Lower leg skin (tissue), 4 donors: Measurements from ENCODE around the gene TSN. TPM values are rescaled to one million over a fixed set of nuclear protein-coding genes. Genes with fewer than 3 reads are reported as not detected.
"Not testable (repeated sequence)": the region's sequence is repeated elsewhere in the genome, so short reads cannot be mapped to it uniquely, and the experiment has no call there.

Experiments used
- DNase-seq, 2 donors: peaks; one replicate each; pipeline ENCODE4 v3.0.0-alpha.2; 2019; ENCODE audit warnings: low spot score in 2 of 2
- H3K4me3 ChIP-seq: fragments of 200-600 bp; sonication (generic); 2 replicates; pipeline ENCODE4 v1.5.1; 2017; ENCODE audit warnings: mild to moderate bottlenecking, low read depth; ENCODE audit not compliant: poor library complexity, severe bottlenecking
- POLR2A ChIP-seq, 2 donors: fragments of 450-650 bp; IDR thresholded peaks; one replicate each; pipeline ENCODE4 v1.6.1; 2016 to 2017; ENCODE audit warnings: antibody characterized with exemption in 2 of 2, mild to moderate bottlenecking in 1 of 2, moderate library complexity in 1 of 2
- WGBS, 2 donors: methylation state at CpG; one replicate each; pipeline ENCODE4 v1.1.5; 2018; 5-methylcytosine and 5-hydroxymethylcytosine counted together
- intact Hi-C: fragments of 100-400 bp; cut with DNase I; formaldehyde crosslinking; loops from one replicate; pipeline ENCODE4 v1.15.0; 2023; ENCODE audit warnings: low total_unique reads
- total RNA-seq, 4 donors: library from RNA; depleted of rRNA; stranded (reverse); fragments of >200 nt; gene quantifications; one replicate each; pipeline ENCODE4 v1.1.0, GENCODE V29; 2016
- TF ChIP-seq, protein P1 (sequence below), 3 donors: fragments of 450-650 bp; IDR thresholded peaks; one replicate each; pipeline ENCODE4 v1.5.1; 2016; ENCODE audit warnings: antibody characterized with exemption in 3 of 3, mild to moderate bottlenecking in 3 of 3, moderate library complexity in 2 of 3

Gene TSN
- total RNA-seq, 4 donors from 2014 or later: 30.7 to 52.4 (median 35.4) TPM

DNA sequence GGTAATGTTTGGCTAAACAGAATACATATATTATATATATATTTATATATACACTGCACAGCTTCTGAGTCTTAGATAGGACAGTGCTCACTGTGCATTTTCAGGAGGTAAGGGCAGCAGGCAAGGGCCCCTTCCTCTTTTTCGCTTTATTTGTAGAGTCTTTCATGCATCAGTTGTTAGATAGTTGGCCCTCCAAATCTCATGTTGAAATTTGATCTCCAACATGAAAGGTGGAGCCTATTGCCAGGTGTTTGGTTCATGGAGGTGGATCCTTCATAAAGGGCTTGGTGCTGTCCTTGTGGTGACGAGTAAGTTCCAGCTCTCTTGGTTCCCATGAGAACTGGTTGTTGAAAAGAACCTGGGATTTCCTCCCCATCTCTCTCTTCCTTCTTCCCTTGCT lies 48.1 kb downstream of the TSN start:
- TF ChIP-seq, protein P1, sequence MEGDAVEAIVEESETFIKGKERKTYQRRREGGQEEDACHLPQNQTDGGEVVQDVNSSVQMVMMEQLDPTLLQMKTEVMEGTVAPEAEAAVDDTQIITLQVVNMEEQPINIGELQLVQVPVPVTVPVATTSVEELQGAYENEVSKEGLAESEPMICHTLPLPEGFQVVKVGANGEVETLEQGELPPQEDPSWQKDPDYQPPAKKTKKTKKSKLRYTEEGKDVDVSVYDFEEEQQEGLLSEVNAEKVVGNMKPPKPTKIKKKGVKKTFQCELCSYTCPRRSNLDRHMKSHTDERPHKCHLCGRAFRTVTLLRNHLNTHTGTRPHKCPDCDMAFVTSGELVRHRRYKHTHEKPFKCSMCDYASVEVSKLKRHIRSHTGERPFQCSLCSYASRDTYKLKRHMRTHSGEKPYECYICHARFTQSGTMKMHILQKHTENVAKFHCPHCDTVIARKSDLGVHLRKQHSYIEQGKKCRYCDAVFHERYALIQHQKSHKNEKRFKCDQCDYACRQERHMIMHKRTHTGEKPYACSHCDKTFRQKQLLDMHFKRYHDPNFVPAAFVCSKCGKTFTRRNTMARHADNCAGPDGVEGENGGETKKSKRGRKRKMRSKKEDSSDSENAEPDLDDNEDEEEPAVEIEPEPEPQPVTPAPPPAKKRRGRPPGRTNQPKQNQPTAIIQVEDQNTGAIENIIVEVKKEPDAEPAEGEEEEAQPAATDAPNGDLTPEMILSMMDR (IDR thresholded peaks at IDR 0.05): no peak
- TF ChIP-seq POLR2A (IDR thresholded peaks at IDR 0.05): no peak
- no peak for DNase-seq

DNA sequence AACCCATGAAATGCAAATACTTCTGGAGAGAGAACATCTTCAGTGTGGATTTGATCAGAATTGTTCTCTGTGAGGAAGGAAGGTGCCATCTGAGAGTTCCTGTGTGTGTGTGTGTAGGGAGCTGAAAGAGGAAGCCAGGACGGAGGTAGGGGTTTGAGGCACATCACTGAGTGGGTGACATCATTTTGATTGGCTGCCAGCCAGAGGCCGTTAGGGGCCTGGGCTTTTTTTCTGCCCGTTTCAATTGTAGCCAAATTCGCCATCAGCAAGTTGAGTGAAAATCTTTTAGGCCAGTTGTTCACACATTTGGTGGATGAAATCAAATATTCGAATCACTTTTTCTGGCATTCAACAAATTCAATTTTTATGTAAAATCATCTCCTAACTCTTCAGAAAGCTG lies 48.9 kb downstream of the TSN start:
- intact Hi-C loops: no loop called here
- no peak overlapping the region for H3K4me3 ChIP-seq
- no peak for DNase-seq
- TF ChIP-seq POLR2A (IDR thresholded peaks at IDR 0.05): no peak
- TF ChIP-seq, protein P1 (IDR thresholded peaks at IDR 0.05): no peak
- 22% methylated on average over 5 of the region's 5 CpGs for WGBS, 2 donors

More for the DNA sequence above, 48.1 kb downstream of the TSN start:
- WGBS, 2 donors: 70 to 89% methylated on average over 2 of the region's 2 CpGs
- H3K4me3 ChIP-seq: no peak overlapping the region
- intact Hi-C loops: no loop called here

- DNase-seq: no peak
- no peak overlapping the region for H3K4me3 ChIP-seq
- 41 to 61% methylated on average over 3 of the region's 3 CpGs for WGBS, 2 donors
- intact Hi-C loops: no loop called here
- TF ChIP-seq, protein P1 (IDR thresholded peaks at IDR 0.05): no peak
- no peak for TF ChIP-seq POLR2A (IDR thresholded peaks at IDR 0.05)
These were observed 49.7 kb downstream of the TSN start for GRCh38 chr2:121804997-121805765.

- DNase-seq: no peak
- intact Hi-C loops: no loop called here
- 53 to 71% methylated on average over 7 of the region's 7 CpGs for WGBS, 2 donors
- TF ChIP-seq, protein P1 (IDR thresholded peaks at IDR 0.05): no peak
- no peak overlapping the region for H3K4me3 ChIP-seq
These were observed 50.3 kb downstream of the TSN start for GRCh38 chr2:121805766-121806143.

GRCh38 chr2:121807771-121808170 lies 52.3 kb downstream of the TSN start:
- WGBS, 2 donors: 78 to 86% methylated on average over 8 of the region's 8 CpGs
- DNase-seq, intact Hi-C loops, H3K4me3 ChIP-seq: not testable (repeated sequence)

GRCh38 chr2:121809607-121810006 lies 54.2 kb downstream of the TSN start:
- intact Hi-C loops: no loop called here
- no peak overlapping the region for H3K4me3 ChIP-seq
- TF ChIP-seq, protein P1 (IDR thresholded peaks at IDR 0.05): no peak
- TF ChIP-seq POLR2A (IDR thresholded peaks at IDR 0.05): no peak
- DNase-seq: no peak
- WGBS, 2 donors: 48 to 63% methylated on average over 4 of the region's 4 CpGs
